ENCODE results near the gene NHSL2. TPM values are rescaled to one million over a fixed set of nuclear protein-coding genes. Genes with fewer than 3 reads are reported as not detected.

The NHSL2 gene
- total and polyA plus RNA-seq, 2 of the 13 experiments (the other 11 are each of a cell fraction or from before 2014, with no cell fraction given), result not detected

DNA sequence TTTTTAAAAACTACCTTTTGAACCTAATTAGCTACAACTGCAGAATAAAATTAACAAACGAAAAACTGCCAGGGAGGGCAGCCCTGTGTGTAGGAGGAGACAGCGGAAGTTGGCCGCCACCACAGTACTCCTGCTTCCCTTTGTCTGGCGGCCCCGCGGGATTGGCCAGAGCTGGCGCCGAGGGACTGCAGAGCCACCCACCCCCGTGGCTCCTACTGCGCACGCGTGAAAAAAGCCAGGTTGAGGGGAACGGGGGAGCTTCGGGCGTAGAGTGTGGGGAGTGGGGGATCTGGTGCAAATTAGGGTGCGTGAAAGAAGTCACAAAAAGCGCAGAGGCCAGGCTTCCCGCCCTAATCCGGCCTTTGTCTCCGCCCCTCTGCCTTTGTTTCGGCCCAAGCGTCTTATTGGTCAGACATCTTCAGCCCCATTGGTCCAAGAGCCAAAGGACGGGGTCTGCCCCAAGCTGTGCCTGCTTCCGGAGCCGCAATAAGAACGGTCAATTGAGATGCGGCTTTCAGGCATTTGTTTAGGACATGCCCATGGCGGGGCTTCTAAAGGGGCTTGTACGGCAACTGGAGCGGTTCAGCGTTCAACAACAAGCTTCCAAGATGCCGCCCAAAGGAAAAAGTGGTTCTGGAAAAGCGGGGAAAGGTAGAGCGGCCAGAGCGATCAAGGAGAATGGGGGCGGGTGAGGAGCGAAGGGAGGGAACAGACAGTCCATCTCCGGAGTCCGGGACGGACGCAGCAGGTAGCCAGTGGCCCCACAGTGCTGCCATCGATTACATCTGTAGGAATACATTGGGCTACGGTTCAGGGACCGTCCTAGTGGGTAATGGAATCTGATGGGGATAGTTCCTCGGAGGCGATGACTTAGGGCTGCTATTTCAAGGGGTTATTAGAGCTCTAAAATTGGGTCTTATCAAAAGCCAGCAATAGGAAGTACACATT is 270.8 kb downstream of the NHSL2 start, which contains the start of gene PIN4 (continued):
- no peak for TF ChIP-seq ZNF605 (CRISPR knock-in tag; IDR thresholded peaks at IDR 0.05)
- no peak for TF ChIP-seq CHCHD3 (CRISPR knock-in tag; IDR thresholded peaks at IDR 0.05)
- TF ChIP-seq, protein P1, sequence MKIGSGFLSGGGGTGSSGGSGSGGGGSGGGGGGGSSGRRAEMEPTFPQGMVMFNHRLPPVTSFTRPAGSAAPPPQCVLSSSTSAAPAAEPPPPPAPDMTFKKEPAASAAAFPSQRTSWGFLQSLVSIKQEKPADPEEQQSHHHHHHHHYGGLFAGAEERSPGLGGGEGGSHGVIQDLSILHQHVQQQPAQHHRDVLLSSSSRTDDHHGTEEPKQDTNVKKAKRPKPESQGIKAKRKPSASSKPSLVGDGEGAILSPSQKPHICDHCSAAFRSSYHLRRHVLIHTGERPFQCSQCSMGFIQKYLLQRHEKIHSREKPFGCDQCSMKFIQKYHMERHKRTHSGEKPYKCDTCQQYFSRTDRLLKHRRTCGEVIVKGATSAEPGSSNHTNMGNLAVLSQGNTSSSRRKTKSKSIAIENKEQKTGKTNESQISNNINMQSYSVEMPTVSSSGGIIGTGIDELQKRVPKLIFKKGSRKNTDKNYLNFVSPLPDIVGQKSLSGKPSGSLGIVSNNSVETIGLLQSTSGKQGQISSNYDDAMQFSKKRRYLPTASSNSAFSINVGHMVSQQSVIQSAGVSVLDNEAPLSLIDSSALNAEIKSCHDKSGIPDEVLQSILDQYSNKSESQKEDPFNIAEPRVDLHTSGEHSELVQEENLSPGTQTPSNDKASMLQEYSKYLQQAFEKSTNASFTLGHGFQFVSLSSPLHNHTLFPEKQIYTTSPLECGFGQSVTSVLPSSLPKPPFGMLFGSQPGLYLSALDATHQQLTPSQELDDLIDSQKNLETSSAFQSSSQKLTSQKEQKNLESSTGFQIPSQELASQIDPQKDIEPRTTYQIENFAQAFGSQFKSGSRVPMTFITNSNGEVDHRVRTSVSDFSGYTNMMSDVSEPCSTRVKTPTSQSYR (CRISPR knock-in tag; IDR thresholded peaks at IDR 0.05; ENCODE audit: borderline replicate concordance), result no peak
- peak; percentile 62 for TF ChIP-seq POLR2G (IDR thresholded peaks at IDR 0.05; ENCODE audit: low read depth, low read length)
- no peak for TF ChIP-seq ZNF562 (CRISPR knock-in tag; IDR thresholded peaks at IDR 0.05; ENCODE audit: borderline replicate concordance)
- no peak for TF ChIP-seq SALL2 (CRISPR knock-in tag; IDR thresholded peaks at IDR 0.05)
- TF ChIP-seq PRDM4 (CRISPR knock-in tag; IDR thresholded peaks at IDR 0.05; ENCODE audit: borderline replicate concordance), result no peak
- TF ChIP-seq ZSCAN5A (CRISPR knock-in tag; IDR thresholded peaks at IDR 0.05; ENCODE audit: borderline replicate concordance), result no peak
- no peak for TF ChIP-seq ETS1 (CRISPR knock-in tag; IDR thresholded peaks at IDR 0.05)
- no peak for TF ChIP-seq ZNF496 (CRISPR knock-in tag; IDR thresholded peaks at IDR 0.05; ENCODE audit: insufficient replicate concordance)
- peak; percentile 76 for TF ChIP-seq KAT8 (CRISPR knock-in tag; IDR thresholded peaks at IDR 0.05)
- TF ChIP-seq, protein P2, sequence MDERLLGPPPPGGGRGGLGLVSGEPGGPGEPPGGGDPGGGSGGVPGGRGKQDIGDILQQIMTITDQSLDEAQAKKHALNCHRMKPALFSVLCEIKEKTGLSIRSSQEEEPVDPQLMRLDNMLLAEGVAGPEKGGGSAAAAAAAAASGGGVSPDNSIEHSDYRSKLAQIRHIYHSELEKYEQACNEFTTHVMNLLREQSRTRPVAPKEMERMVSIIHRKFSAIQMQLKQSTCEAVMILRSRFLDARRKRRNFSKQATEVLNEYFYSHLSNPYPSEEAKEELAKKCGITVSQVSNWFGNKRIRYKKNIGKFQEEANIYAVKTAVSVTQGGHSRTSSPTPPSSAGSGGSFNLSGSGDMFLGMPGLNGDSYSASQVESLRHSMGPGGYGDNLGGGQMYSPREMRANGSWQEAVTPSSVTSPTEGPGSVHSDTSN (CRISPR knock-in tag; IDR thresholded peaks at IDR 0.05), result no peak
- no peak for TF ChIP-seq ZNF138 (CRISPR knock-in tag; IDR thresholded peaks at IDR 0.05; ENCODE audit: low read depth)
- TF ChIP-seq, protein P3, sequence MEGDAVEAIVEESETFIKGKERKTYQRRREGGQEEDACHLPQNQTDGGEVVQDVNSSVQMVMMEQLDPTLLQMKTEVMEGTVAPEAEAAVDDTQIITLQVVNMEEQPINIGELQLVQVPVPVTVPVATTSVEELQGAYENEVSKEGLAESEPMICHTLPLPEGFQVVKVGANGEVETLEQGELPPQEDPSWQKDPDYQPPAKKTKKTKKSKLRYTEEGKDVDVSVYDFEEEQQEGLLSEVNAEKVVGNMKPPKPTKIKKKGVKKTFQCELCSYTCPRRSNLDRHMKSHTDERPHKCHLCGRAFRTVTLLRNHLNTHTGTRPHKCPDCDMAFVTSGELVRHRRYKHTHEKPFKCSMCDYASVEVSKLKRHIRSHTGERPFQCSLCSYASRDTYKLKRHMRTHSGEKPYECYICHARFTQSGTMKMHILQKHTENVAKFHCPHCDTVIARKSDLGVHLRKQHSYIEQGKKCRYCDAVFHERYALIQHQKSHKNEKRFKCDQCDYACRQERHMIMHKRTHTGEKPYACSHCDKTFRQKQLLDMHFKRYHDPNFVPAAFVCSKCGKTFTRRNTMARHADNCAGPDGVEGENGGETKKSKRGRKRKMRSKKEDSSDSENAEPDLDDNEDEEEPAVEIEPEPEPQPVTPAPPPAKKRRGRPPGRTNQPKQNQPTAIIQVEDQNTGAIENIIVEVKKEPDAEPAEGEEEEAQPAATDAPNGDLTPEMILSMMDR (CRISPR knock-in tag; IDR thresholded peaks at IDR 0.05), result no peak
- no peak for TF ChIP-seq CENPT (CRISPR knock-in tag; IDR thresholded peaks at IDR 0.05; ENCODE audit: low read depth)
- peak; percentile 56 to 65 for TF ChIP-seq POLR2A (IDR thresholded peaks at IDR 0.05; ENCODE audit: insufficient read depth in 1 of 2, low read depth in 2 of 2, low read length in 2 of 2)
- no peak for TF ChIP-seq HNRNPL (IDR thresholded peaks at IDR 0.05; ENCODE audit: low read depth, low read length)

Data from HepG2 (cell line).